HEK293T (cell line): ENCODE results near the gene RAPGEF4.
"Not testable (repeated sequence)": the region's sequence is repeated elsewhere in the genome, so short reads cannot be mapped to it uniquely, and the experiment has no call there.

ENCODE experiments used
- CTCF ChIA-PET: fragments of 350-600 bp; formaldehyde crosslinking; extraction: SDS; loops from one replicate; lab custom pipeline; 2021; ENCODE audit warnings: antibody characterized with exemption, inconsistent platforms; lab: Yijun Ruan, JAX
- POLR2A ChIA-PET: fragments of 350-600 bp; formaldehyde crosslinking; extraction: SDS; loops from one replicate; lab custom pipeline; 2020; ENCODE audit warnings: antibody characterized with exemption, inconsistent platforms; lab: Yijun Ruan, JAX
- DNase-seq: peaks from one replicate; pipeline ENCODE4 v3.0.0; 2012; ENCODE audit warnings: mixed read lengths; ENCODE audit errors: extremely low spot score
- ARNT ChIP-seq: fragments of 450-650 bp; IDR thresholded peaks from 2 replicates; pipeline ENCODE4 v1.6.1; 2017; ENCODE audit warnings: mild to moderate bottlenecking
- BHLHE40 ChIP-seq: fragments of 450-650 bp; IDR thresholded peaks from 2 replicates; pipeline ENCODE4 v1.6.1; 2016; ENCODE audit warnings: mild to moderate bottlenecking, moderate library complexity, borderline replicate concordance
- CTBP1 ChIP-seq: fragments of 450-650 bp; IDR thresholded peaks from 2 replicates; pipeline ENCODE4 v1.6.1; 2016; ENCODE audit warnings: borderline replicate concordance
- ELF4 ChIP-seq: fragments of 450-650 bp; IDR thresholded peaks from 2 replicates; pipeline ENCODE4 v1.6.1; 2017; ENCODE audit warnings: antibody characterized with exemption
- FOXA1 ChIP-seq: fragments of 450-650 bp; IDR thresholded peaks from 2 replicates; pipeline ENCODE4 v1.6.1; 2016; ENCODE audit warnings: mild to moderate bottlenecking
- FOXK2 ChIP-seq: fragments of 450-650 bp; IDR thresholded peaks from 2 replicates; pipeline ENCODE4 v1.6.1; 2016; ENCODE audit warnings: mild to moderate bottlenecking
- FOXM1 ChIP-seq: fragments of 450-650 bp; IDR thresholded peaks from 2 replicates; pipeline ENCODE4 v1.6.1; 2017; ENCODE audit warnings: mild to moderate bottlenecking, borderline replicate concordance
- HDGF ChIP-seq: fragments of 450-650 bp; IDR thresholded peaks from 2 replicates; pipeline ENCODE4 v1.6.1; 2017; ENCODE audit warnings: antibody characterized with exemption, borderline replicate concordance
- L3MBTL2 ChIP-seq: fragments of 450-650 bp; conservative IDR thresholded peaks from 2 replicates; pipeline ENCODE4 v1.6.1; 2016; ENCODE audit warnings: mild to moderate bottlenecking
- LEF1 ChIP-seq: fragments of 450-650 bp; IDR thresholded peaks from 2 replicates; pipeline ENCODE4 v1.6.1; 2017; ENCODE audit warnings: mild to moderate bottlenecking, borderline replicate concordance
- NFRKB ChIP-seq: fragments of 450-650 bp; IDR thresholded peaks from 2 replicates; pipeline ENCODE4 v1.6.1; 2016; ENCODE audit warnings: mild to moderate bottlenecking, moderate library complexity
- PKNOX1 ChIP-seq: fragments of 450-650 bp; IDR thresholded peaks from 2 replicates; pipeline ENCODE4 v1.6.1; 2016
- SP1 ChIP-seq: fragments of 450-650 bp; IDR thresholded peaks from 2 replicates; pipeline ENCODE4 v1.6.1; 2017
- SUZ12 ChIP-seq: fragments of 450-650 bp; IDR thresholded peaks from 2 replicates; pipeline ENCODE4 v1.6.1; 2016; ENCODE audit warnings: mild to moderate bottlenecking
- TARDBP ChIP-seq: fragments of 450-650 bp; IDR thresholded peaks from 2 replicates; pipeline ENCODE4 v1.6.1; 2016
- ZNF384 ChIP-seq: fragments of 450-650 bp; IDR thresholded peaks from 2 replicates; pipeline ENCODE4 v1.6.1; 2016

Gene RAPGEF4

DNA sequence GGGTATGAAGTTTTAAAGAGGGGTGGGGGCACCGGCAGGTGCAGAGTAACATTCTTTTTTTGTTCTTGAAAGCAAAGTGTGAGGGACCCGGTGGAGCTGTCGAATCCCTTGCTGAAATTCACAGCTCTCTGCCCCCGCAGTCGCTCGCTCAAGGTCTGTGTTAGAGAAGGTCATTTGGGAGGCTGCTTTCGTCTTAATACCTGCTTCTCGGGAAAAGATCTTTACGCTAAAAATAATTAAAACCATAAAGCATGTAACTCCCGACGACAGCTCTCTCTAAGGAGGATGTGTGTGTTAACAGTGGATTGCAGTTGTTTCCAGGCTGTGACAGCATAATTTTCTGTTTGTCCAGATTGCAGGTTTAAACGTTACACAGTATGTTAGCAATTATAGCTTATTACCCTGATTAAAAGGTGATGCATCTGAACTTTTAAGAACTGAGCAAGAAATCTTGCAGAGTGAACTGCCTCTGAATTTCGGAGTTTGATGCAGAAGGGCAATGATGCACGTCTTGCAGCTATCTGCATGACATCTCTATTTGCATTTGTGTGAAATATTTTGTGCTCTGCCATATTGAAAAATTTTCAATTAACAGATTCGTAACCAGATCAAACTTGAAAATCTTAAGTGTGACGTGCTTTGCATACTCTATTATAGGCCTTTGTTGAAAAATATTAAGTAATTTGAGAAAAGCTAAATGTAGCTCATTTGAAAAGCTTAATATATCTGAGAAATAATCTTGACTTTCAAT is 954 bp downstream of the RAPGEF4 start:
- TF ChIP-seq TARDBP, result no peak
- no peak for TF ChIP-seq ZNF384
- no peak for TF ChIP-seq SP1
- no peak for TF ChIP-seq ELF4
- no peak for TF ChIP-seq CTBP1
- no peak for TF ChIP-seq FOXK2
- no peak for TF ChIP-seq LEF1
- no peak for TF ChIP-seq FOXM1
- TF ChIP-seq BHLHE40, result no peak
- TF ChIP-seq ARNT, result no peak
- TF ChIP-seq L3MBTL2, result no peak
- no peak for TF ChIP-seq FOXA1
- POLR2A ChIA-PET, result interaction anchor here (1.0 to 1.3 kb wide), 3 partner anchors 10 to 14 kb away, joined by 3 read pairs; no protein-coding TSS in a partner anchor
- CTCF ChIA-PET, result no interaction called here
- DNase-seq, result peak; percentile 21

- ChIA-PET POLR2A (no interaction called here), CTCF (no interaction called here)
- no peak for TF ChIP-seq BHLHE40
- TF ChIP-seq PKNOX1, result no peak
- no peak for TF ChIP-seq LEF1
- no peak for TF ChIP-seq ZNF384
- no peak for TF ChIP-seq NFRKB
- TF ChIP-seq ARNT, result no peak
- no peak for TF ChIP-seq FOXM1
- no peak for TF ChIP-seq FOXK2
- no peak for TF ChIP-seq CTBP1
- no peak for TF ChIP-seq FOXA1
- no peak for TF ChIP-seq L3MBTL2
- TF ChIP-seq ELF4, result no peak
- no peak for TF ChIP-seq HDGF
- TF ChIP-seq SUZ12, result no peak
- TF ChIP-seq SP1, result no peak
- no peak for TF ChIP-seq TARDBP
- no peak for DNase-seq
Observed at GRCh38 chr2:172739661-172740266, 4.1 kb downstream of the RAPGEF4 start.

GRCh38 chr2:172740856-172741255 is 5.2 kb downstream of the RAPGEF4 start:
- no peak for TF ChIP-seq L3MBTL2
- no peak for TF ChIP-seq PKNOX1
- TF ChIP-seq TARDBP, result no peak
- no peak for TF ChIP-seq FOXA1
- no peak for TF ChIP-seq NFRKB
- no peak for TF ChIP-seq CTBP1
- TF ChIP-seq FOXM1, result no peak
- no peak for TF ChIP-seq ARNT
- no peak for TF ChIP-seq SUZ12
- no peak for TF ChIP-seq SP1
- CTCF ChIA-PET, result no interaction called here
- no peak for DNase-seq
- POLR2A ChIA-PET, result no interaction called here

DNA sequence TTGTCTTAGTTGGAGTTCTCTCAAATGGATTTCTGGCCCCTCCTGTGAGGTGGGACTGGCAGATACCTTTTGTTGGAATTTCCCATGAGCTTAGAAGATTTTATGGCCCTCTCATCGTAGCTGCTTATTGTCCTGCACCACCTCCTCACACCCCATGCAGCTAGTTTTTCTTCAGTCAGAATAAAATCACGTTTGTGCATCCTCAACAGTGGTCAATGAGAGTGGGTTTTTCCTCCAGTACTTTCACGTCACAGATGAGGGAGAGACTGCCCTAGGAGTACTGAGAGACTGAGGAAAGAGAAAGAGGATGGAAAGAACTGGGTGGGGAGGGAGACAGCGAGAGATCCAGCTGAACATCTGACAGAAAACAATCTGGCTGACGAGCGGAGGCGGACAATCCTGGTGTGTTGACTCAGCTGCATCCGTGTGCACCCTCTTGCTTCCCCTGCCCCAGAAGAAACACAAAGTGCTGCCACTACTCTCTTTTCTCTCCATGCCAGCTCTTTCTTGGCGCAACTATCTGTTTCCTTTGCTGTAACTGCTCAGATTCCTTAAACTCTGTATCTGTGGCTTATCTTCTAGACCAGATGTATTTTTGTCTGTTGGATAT is 7.4 kb downstream of the RAPGEF4 start:
- CTCF ChIA-PET, result no interaction called here
- no peak for DNase-seq
- TF ChIP-seq L3MBTL2, result no peak
- no peak for TF ChIP-seq FOXM1
- TF ChIP-seq TARDBP, result no peak
- no peak for TF ChIP-seq NFRKB
- TF ChIP-seq ELF4, result no peak
- no peak for TF ChIP-seq SP1
- TF ChIP-seq CTBP1, result no peak
- TF ChIP-seq SUZ12, result no peak
- no peak for TF ChIP-seq BHLHE40
- no peak for TF ChIP-seq PKNOX1
- TF ChIP-seq ZNF384, result no peak
- no peak for TF ChIP-seq HDGF
- POLR2A ChIA-PET, result interaction anchor here (0.5 kb wide), 1 partner anchor 100 kb away, joined by 3 read pairs; no protein-coding TSS in a partner anchor

DNA sequence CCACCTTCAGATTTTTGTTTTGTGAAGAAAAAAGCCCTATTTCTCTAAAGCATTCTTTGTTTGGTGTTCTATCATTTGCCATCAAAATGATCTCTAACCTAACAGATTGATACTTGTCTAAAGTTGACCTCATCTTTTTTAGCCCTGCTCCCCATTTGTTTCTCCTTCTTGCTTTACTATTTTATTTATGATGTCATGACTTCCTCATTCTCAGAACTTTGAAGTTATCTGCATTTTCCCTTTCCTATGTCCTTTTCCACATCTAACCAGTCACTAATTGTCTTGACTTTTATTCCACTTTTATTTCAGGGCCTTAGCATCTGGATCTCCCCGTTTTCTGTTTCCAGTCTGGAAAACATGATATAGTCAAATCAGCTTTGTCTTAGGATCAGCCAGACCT is 8.3 kb downstream of the RAPGEF4 start:
- no peak for TF ChIP-seq L3MBTL2
- ChIA-PET CTCF (no interaction called here), POLR2A (no interaction called here)
- DNase-seq, result no peak

- CTCF ChIA-PET, result no interaction called here
- POLR2A ChIA-PET, result no interaction called here
- no peak for TF ChIP-seq BHLHE40
- no peak for TF ChIP-seq NFRKB
- TF ChIP-seq SP1, result no peak
- no peak for TF ChIP-seq CTBP1
- no peak for TF ChIP-seq L3MBTL2
- TF ChIP-seq PKNOX1, result no peak
- no peak for TF ChIP-seq HDGF
- no peak for TF ChIP-seq FOXK2
- TF ChIP-seq SUZ12, result no peak
- no peak for TF ChIP-seq LEF1
- TF ChIP-seq TARDBP, result no peak
- no peak for TF ChIP-seq ELF4
- no peak for TF ChIP-seq ARNT
- TF ChIP-seq FOXM1, result no peak
- TF ChIP-seq FOXA1, result no peak
- no peak for TF ChIP-seq ZNF384
- no peak for DNase-seq
Observed at GRCh38 chr2:172745636-172746035, 10.0 kb downstream of the RAPGEF4 start.

DNA sequence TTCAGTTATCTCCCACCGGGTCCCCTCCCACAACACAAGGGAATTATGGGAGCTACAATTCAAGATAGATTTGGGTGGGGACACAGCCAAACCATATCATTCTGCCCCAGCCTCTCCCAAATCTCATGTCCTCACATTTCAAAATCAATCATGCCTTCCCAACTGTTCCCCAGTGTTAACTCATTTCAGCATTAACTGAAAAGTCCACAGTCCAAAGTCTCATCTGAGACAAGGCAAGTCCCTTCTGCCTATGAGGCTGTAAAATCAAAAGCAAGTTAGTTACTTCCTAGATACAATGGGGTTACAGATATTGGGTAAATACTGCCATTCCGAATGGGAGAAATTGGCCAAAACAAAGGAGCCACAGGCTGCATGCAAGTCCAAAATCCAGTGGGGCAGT is 12.9 kb downstream of the RAPGEF4 start:
- POLR2A ChIA-PET, DNase-seq, CTCF ChIA-PET: not testable (repeated sequence)
